Left ventricle myocardium inferior (tissue), 1 donor: ENCODE measurements around the gene DNM1. TPM values are rescaled to one million over a fixed set of nuclear protein-coding genes. Genes with fewer than 3 reads are reported as not detected.

ENCODE experiments used
- DNase-seq: peaks from one replicate; pipeline ENCODE4 v3.0.0-alpha.2; 2020
- H3K27ac ChIP-seq: fragments of 200-600 bp; replicated peaks from 2 replicates; pipeline ENCODE4 v1.8.0; 2021
- H3K27me3 ChIP-seq: fragments of 200-600 bp; 2 replicates; pipeline ENCODE4 v1.8.0; 2021; ENCODE audit warnings: low read depth
- H3K36me3 ChIP-seq: fragments of 200-600 bp; 2 replicates; pipeline ENCODE4 v1.8.0; 2021
- H3K4me1 ChIP-seq: fragments of 200-600 bp; 2 replicates; pipeline ENCODE4 v1.8.0; 2021
- H3K4me3 ChIP-seq: fragments of 200-600 bp; 2 replicates; pipeline ENCODE4 v1.8.0; 2021; ENCODE audit warnings: mild to moderate bottlenecking, moderate library complexity
- H3K9me3 ChIP-seq: fragments of 200-600 bp; replicated peaks from 2 replicates; pipeline ENCODE4 v1.8.0; 2021
- intact Hi-C: fragments of 100-400 bp; cut with micrococcal nuclease; formaldehyde crosslinking; loops from one replicate; pipeline ENCODE4 v1.11.0; 2022
- total RNA-seq: library from RNA; stranded (reverse); fragmentation: NEBNext Ultra II Directional; extraction: Animal tissue kit (Norgen Biotek cat#: 25700); gene quantifications from one replicate; pipeline ENCODE4 v1.2.1, GENCODE V29; 2021
- TF ChIP-seq, protein P1 (sequence below): fragments of 200-600 bp; IDR thresholded peaks from 2 replicates; pipeline ENCODE4 v1.8.0; 2021; ENCODE audit warnings: antibody characterized with exemption, mild to moderate bottlenecking, borderline replicate concordance
- donor health status: DM: no; HTN: yes; CAD: no; lungs with severe emphysema.

The DNM1 gene
- total RNA-seq, 1 donor from 2014 or later = 4.9 TPM

DNA sequence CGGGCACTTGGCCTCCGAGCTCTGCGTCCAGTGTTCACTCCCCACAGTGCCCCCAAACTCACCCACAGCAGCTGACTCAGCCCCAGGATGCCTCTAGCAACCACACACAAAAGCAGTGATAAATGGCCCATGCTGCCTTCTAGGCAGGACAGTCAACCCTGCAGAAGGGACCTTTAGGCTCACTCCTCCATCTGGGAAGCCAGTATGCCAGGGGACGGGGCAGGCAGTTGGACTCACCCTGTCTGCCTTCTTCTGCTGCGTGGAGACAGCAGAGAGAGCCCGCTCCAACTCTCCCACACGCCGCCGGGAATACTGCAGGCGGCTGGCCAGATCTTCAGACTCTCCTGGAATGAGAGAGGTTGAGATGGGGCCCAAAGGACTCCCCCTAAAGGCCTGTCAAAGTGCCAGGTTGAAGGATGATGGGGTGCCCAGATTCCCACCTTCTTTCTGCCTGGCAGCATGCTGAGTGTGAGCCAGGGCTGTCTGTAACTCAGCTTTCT lies 62.2 kb downstream of the DNM1 start:
- H3K27ac ChIP-seq = no peak overlapping the region
- intact Hi-C loops = no loop called here
- H3K27me3 ChIP-seq = no peaks in the 10 kb centered on the region
- TF ChIP-seq, protein P1, sequence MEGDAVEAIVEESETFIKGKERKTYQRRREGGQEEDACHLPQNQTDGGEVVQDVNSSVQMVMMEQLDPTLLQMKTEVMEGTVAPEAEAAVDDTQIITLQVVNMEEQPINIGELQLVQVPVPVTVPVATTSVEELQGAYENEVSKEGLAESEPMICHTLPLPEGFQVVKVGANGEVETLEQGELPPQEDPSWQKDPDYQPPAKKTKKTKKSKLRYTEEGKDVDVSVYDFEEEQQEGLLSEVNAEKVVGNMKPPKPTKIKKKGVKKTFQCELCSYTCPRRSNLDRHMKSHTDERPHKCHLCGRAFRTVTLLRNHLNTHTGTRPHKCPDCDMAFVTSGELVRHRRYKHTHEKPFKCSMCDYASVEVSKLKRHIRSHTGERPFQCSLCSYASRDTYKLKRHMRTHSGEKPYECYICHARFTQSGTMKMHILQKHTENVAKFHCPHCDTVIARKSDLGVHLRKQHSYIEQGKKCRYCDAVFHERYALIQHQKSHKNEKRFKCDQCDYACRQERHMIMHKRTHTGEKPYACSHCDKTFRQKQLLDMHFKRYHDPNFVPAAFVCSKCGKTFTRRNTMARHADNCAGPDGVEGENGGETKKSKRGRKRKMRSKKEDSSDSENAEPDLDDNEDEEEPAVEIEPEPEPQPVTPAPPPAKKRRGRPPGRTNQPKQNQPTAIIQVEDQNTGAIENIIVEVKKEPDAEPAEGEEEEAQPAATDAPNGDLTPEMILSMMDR = no peak
- no peak overlapping the region for H3K4me3 ChIP-seq
- H3K9me3 ChIP-seq = no peaks in the 10 kb centered on the region
- peaks cover 77% of the 10 kb centered on the region for H3K36me3 ChIP-seq
- H3K4me1 ChIP-seq = no peaks in the 10 kb centered on the region
- DNase-seq = no peak

DNA sequence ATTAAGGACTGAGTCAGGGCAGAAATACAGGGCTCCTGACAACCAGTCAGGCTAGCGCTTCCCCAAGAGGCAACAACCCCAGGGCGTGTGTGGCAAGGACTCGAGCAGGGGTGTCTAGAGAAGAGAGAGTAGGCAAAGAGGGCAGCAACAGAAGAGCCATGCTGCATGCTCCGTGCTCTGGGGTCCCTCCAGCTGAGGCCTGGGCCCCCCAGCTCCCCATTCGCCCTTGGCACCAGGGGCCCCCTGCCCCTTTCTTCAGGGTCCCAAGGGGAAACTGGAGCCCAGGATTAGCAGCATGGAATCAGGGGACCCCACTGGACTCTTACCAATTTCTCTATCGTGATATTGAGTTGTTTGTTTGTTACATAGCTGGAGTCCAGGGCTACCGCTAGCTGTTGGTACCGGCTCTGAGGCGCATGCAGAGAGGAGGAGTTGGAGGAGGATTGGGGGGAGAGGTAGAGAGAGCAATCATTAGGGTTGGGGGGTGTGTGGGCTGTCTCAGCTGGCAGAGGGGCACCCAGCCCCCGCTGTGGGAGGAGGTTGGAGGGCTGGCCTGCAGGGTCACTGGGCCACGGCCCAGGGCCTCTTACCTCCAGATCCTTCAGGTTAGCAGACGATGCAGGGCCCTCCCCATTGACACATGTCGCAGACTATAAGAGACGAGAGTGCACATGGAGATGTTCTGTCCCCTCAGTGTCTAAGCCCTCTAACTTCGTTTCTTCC lies 63.9 kb downstream of the DNM1 start:
- Histone ChIP-seq H3K27ac (no peak overlapping the region), H3K36me3 (peaks cover 75% of the 10 kb centered on the region), H3K27me3 (no peaks in the 10 kb centered on the region), H3K4me1 (no peaks in the 10 kb centered on the region), H3K4me3 (no peak overlapping the region), H3K9me3 (no peaks in the 10 kb centered on the region)
- DNase-seq = no peak
- intact Hi-C loops = no loop called here
- TF ChIP-seq, protein P1 = no peak

DNA sequence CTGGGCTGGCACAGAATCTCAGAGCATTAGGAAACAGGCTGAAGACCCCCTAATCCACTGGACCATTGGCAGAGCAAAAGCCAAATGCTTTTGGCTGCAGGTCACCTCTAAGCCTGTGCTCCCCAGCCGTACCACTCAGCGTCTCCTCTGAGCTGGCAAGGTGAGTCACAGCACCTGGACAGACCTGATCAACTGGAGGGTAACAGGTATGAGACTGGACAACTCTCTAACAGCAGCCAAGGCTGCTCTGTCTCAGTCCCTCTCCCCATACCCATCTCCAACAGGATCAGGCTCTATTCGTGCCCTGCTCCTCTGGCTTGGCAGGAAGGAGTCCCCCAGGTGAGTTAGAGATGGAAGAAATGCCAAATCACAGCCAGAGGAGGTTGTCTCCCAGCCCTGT lies 67.9 kb downstream of the DNM1 start:
- Histone ChIP-seq H3K9me3 (no peaks in the 10 kb centered on the region), H3K36me3 (peaks cover 59% of the 10 kb centered on the region), H3K27me3 (no peaks in the 10 kb centered on the region), H3K4me3 (no peak overlapping the region), H3K27ac (no peak overlapping the region), H3K4me1 (peaks cover 32% of the 10 kb centered on the region)
- TF ChIP-seq, protein P1 = no peak
- intact Hi-C loops = no loop called here
- DNase-seq = no peak

DNA sequence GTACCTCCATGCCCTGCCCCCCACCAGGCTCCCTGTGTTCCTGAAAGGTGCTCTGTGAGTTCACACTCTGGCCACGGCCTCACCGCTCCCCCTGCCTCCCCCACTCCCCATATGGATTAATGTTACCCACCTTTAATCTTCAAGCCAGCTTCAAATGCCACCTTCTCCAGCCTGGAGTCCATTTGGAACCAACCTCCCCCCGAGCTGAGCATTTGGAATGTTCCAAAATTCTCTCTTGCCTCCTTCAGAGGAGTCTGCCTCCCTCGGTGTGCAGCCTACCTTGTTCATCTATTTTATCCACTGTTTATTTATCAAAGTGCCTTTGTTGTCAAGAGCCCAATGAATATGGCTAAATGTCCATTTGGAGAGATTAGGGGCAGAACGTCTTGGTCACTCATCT lies 68.3 kb downstream of the DNM1 start:
- Histone ChIP-seq H3K4me1 (peaks cover 33% of the 10 kb centered on the region), H3K27ac (no peak overlapping the region), H3K4me3 (no peak overlapping the region), H3K9me3 (no peaks in the 10 kb centered on the region), H3K36me3 (peaks cover 55% of the 10 kb centered on the region), H3K27me3 (no peaks in the 10 kb centered on the region)
- TF ChIP-seq, protein P1 = no peak
- intact Hi-C loops = no loop called here
- DNase-seq = no peak

DNA sequence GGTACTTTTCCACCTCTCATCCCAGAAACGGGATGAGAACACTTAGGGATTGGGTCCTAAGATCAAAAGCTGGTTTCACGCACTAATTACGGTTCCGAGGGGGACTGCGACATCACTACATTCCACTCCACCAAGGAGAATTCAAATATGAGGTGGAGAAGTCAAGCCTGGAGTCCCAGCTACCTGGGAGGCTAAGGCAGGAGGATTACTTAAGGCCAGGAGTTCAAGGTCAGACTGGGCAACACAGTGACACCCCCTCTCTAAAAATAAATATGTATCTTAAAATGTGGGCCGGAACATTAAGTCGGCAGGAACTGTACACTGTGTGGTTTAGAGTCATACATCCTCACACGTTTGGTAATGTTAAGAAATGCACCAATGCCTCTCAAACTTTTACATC lies 71.1 kb downstream of the DNM1 start:
- Histone ChIP-seq H3K36me3 (peaks cover 33% of the 10 kb centered on the region), H3K27me3 (no peaks in the 10 kb centered on the region), H3K4me3 (peak overlapping the region; percentile 93), H3K9me3 (no peaks in the 10 kb centered on the region), H3K4me1 (peaks cover 58% of the 10 kb centered on the region), H3K27ac (peak overlapping the region; percentile 90)
- no peak for DNase-seq
- TF ChIP-seq, protein P1 = no peak
- intact Hi-C loops = no loop called here
